Keratinocyte (primary cell): Measurements from ENCODE around the gene HOXA5. TPM values are rescaled to one million over a fixed set of nuclear protein-coding genes. Genes with fewer than 3 reads are reported as not detected.
A peak's percentile ranks its signal among the peaks of the same experiment; 100 is the strongest.

Experiments
- DNase-seq: peaks from one replicate; pipeline ENCODE4 v3.0.0-alpha.2; 2011; ENCODE audit warnings: low read depth, missing footprints, low spot score
- FAIRE-seq: peaks from 2 replicates; lab custom pipeline; 2011; peaks lifted over from hg19 to GRCh38; lab: Jason Lieb, UNC
- H2AFZ ChIP-seq: 2 replicates; pipeline ENCODE4 v1.6.0; 2012; ENCODE audit warnings: low read length, control low read depth, inconsistent platforms; ENCODE audit not compliant: control insufficient read depth
- H3K27ac ChIP-seq: 2 replicates; pipeline ENCODE4 v1.5.1; 2011; ENCODE audit warnings: low read length; ENCODE audit not compliant: control insufficient read depth, insufficient read depth
- H3K27me3 ChIP-seq: 3 replicates; pipeline ENCODE4 v1.6.0; 2011; ENCODE audit warnings: low read length; ENCODE audit not compliant: control insufficient read depth, insufficient read depth; ENCODE audit errors: extremely low read depth
- H3K36me3 ChIP-seq, 2 experiments: 2 replicates in 1 of 2; 3 replicates in 1 of 2; pipeline ENCODE4 v1.5.1; 2011; ENCODE audit warnings: low read length in 2 of 2, mild to moderate bottlenecking in 1 of 2; ENCODE audit not compliant: control insufficient read depth in 2 of 2, insufficient read depth in 2 of 2; ENCODE audit errors: extremely low read depth in 1 of 2
- H3K4me1 ChIP-seq: 3 replicates; pipeline ENCODE4 v1.5.1; 2011; ENCODE audit warnings: low read length; ENCODE audit not compliant: control insufficient read depth, insufficient read depth; ENCODE audit errors: extremely low read depth
- H3K4me2 ChIP-seq: 3 replicates; pipeline ENCODE4 v1.6.0; 2011; ENCODE audit warnings: low read depth, low read length; ENCODE audit not compliant: control insufficient read depth, insufficient read depth; ENCODE audit errors: extremely low read depth
- H3K4me3 ChIP-seq, 3 experiments: fragments of 200-600 bp in 1 of 3; sonication (generic) in 1 of 3; 2 replicates in 2 of 3; 3 replicates in 1 of 3; pipeline ENCODE4 v1.5.1; 2011 to 2016; ENCODE audit warnings: low read length in 3 of 3, mild to moderate bottlenecking in 3 of 3, control low read depth in 2 of 3, inconsistent platforms in 1 of 3, low read depth in 1 of 3, mixed read lengths in 1 of 3, mixed run types in 1 of 3, moderate library complexity in 1 of 3; ENCODE audit not compliant: control insufficient read depth in 2 of 3, insufficient read depth in 2 of 3; ENCODE audit errors: extremely low read depth in 1 of 3
- H3K79me2 ChIP-seq: 2 replicates; pipeline ENCODE4 v1.6.0; 2012; ENCODE audit warnings: low read length; ENCODE audit not compliant: control insufficient read depth, insufficient read depth
- H3K9ac ChIP-seq: 3 replicates; pipeline ENCODE4 v1.6.0; 2011; ENCODE audit warnings: low read length; ENCODE audit not compliant: control insufficient read depth, insufficient read depth; ENCODE audit errors: extremely low read depth
- H3K9me1 ChIP-seq: 3 replicates; pipeline ENCODE4 v1.6.0; 2011; ENCODE audit warnings: low read length; ENCODE audit not compliant: control insufficient read depth, insufficient read depth; ENCODE audit errors: extremely low read depth
- H3K9me3 ChIP-seq: 2 replicates; pipeline ENCODE4 v1.5.1; 2012; ENCODE audit warnings: low read depth, low read length; ENCODE audit not compliant: control insufficient read depth
- H4K20me1 ChIP-seq: 3 replicates; pipeline ENCODE4 v1.6.0; 2011; ENCODE audit warnings: low read length; ENCODE audit not compliant: control insufficient read depth, insufficient read depth; ENCODE audit errors: extremely low read depth
- EZH2 ChIP-seq: IDR thresholded peaks from one replicate; pipeline ENCODE4 v1.6.1; 2012; ENCODE audit warnings: inconsistent platforms, mild to moderate bottlenecking, low read length, moderate library complexity
- dilution Hi-C: fragments of 300-500 bp; cut with MboI; formaldehyde crosslinking; loops from one replicate; pipeline ENCODE4 v1.7.0; 2020; ENCODE audit warnings: low sequenced_read_pairs; ENCODE audit not compliant: extremely low pct_ligation_motif_present
- polyA plus RNA-seq, 5 experiments: library from polyadenylated mRNA; depleted of rRNA in 3 of 5; stranded (reverse) in 3 of 5; stranded (forward) in 1 of 5; unstranded in 1 of 5; fragments of >200 nt; gene quantifications; 1 replicate in 1 of 5; 2 replicates in 3 of 5; 3 replicates in 1 of 5; pipeline versions ENCODE4 v1.2.1 to v1.2.3, GENCODE V29; 2011 to 2012; ENCODE audit warnings: missing spikeins in 2 of 5, low read depth in 1 of 5, low replicate concordance in 1 of 5
- TF ChIP-seq, protein P1 (sequence below), 3 experiments: IDR thresholded peaks in 1 of 3; conservative IDR thresholded peaks in 1 of 3; optimal IDR thresholded peaks in 1 of 3; 2 replicates in 2 of 3; 3 replicates in 1 of 3; pipeline versions ENCODE3 to v1.5.1; 2011; ENCODE audit warnings: low read length in 3 of 3, mild to moderate bottlenecking in 3 of 3, moderate library complexity in 2 of 3, control low read depth in 1 of 3, inconsistent platforms in 1 of 3; ENCODE audit not compliant: insufficient read depth in 2 of 3; ENCODE audit errors: extremely low read depth in 1 of 3

Gene HOXA5
- polyA plus RNA-seq, 1 donor (not counting 4 experiments of a cell fraction or from before 2014, with no cell fraction given): 7.1 TPM

GRCh38 chr7:27180431-27181420, 37.2 kb upstream of the HOXA5 start:
- DNase-seq (no peak), FAIRE-seq (no peak)
- Histone ChIP-seq H3K9me1 (no peaks in the 10 kb centered on the region), H3K4me1 (peaks cover 13% of the 10 kb centered on the region), H2AFZ (no peak overlapping the region), H4K20me1 (no peaks in the 10 kb centered on the region), H3K4me3 (no peak overlapping the region), H3K9ac (no peak overlapping the region), H3K36me3 (no peaks in the 10 kb centered on the region), H3K27me3 (peaks cover 37% of the 10 kb centered on the region), H3K27ac (no peak overlapping the region), H3K9me3 (no peaks in the 10 kb centered on the region), H3K4me2 (no peak overlapping the region), H3K79me2 (no peaks in the 10 kb centered on the region)
- TF ChIP-seq, protein P1, sequence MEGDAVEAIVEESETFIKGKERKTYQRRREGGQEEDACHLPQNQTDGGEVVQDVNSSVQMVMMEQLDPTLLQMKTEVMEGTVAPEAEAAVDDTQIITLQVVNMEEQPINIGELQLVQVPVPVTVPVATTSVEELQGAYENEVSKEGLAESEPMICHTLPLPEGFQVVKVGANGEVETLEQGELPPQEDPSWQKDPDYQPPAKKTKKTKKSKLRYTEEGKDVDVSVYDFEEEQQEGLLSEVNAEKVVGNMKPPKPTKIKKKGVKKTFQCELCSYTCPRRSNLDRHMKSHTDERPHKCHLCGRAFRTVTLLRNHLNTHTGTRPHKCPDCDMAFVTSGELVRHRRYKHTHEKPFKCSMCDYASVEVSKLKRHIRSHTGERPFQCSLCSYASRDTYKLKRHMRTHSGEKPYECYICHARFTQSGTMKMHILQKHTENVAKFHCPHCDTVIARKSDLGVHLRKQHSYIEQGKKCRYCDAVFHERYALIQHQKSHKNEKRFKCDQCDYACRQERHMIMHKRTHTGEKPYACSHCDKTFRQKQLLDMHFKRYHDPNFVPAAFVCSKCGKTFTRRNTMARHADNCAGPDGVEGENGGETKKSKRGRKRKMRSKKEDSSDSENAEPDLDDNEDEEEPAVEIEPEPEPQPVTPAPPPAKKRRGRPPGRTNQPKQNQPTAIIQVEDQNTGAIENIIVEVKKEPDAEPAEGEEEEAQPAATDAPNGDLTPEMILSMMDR (optimal IDR thresholded peaks at IDR 0.05 in 1 of 3, IDR thresholded peaks at IDR 0.05 in 1 of 3, conservative IDR thresholded peaks at IDR 0.05 in 1 of 3; ENCODE audit: extremely low read depth in 1 of 3, insufficient read depth in 2 of 3, low read length in 3 of 3): no peak
- dilution Hi-C loops: no loop called here

GRCh38 chr7:27179503-27180430, 36.3 kb upstream of the HOXA5 start:
- no peak for TF ChIP-seq EZH2
- TF ChIP-seq, protein P1 (optimal IDR thresholded peaks at IDR 0.05 in 1 of 3, IDR thresholded peaks at IDR 0.05 in 1 of 3, conservative IDR thresholded peaks at IDR 0.05 in 1 of 3; ENCODE audit: extremely low read depth in 1 of 3, insufficient read depth in 2 of 3, low read length in 3 of 3): peak; percentile 80 to 92 (median 80)
- H2AFZ ChIP-seq: no peak overlapping the region
- no peaks in the 10 kb centered on the region for H3K36me3 ChIP-seq
- H3K9me3 ChIP-seq: no peaks in the 10 kb centered on the region
- peaks cover 10% of the 10 kb centered on the region for H3K4me1 ChIP-seq
- FAIRE-seq (peak; percentile 20), DNase-seq (no peak)
- no peaks in the 10 kb centered on the region for H3K9me1 ChIP-seq
- H3K79me2 ChIP-seq: no peaks in the 10 kb centered on the region
- H4K20me1 ChIP-seq: no peaks in the 10 kb centered on the region
- H3K4me2 ChIP-seq: peak overlapping the region; percentile 29
- H3K4me3 ChIP-seq: no peak overlapping the region
- H3K9ac ChIP-seq: no peak overlapping the region
- peaks cover 32% of the 10 kb centered on the region for H3K27me3 ChIP-seq
- no peak overlapping the region for H3K27ac ChIP-seq
- dilution Hi-C loops: no loop called here
